Fibroblast of lung (primary cell): ENCODE data around the gene WNK2.

ENCODE experiments used
- EZH2 ChIP-seq: IDR thresholded peaks from 2 replicates; pipeline ENCODE4 v1.5.1; 2012; ENCODE audit warnings: low read length, control low read depth, mild to moderate bottlenecking; ENCODE audit errors: missing control alignments
- TF ChIP-seq, protein P1 (sequence below), 2 donors: IDR thresholded peaks in 1 of 2; conservative IDR thresholded peaks in 1 of 2; 1 replicate in 1 of 2; 2 replicates in 1 of 2; pipeline ENCODE4 v1.5.1; 2011 to 2012; ENCODE audit warnings: low read length in 2 of 2, control low read depth in 1 of 2, inconsistent platforms in 1 of 2, low read depth in 1 of 2, mild to moderate bottlenecking in 1 of 2

DNA sequence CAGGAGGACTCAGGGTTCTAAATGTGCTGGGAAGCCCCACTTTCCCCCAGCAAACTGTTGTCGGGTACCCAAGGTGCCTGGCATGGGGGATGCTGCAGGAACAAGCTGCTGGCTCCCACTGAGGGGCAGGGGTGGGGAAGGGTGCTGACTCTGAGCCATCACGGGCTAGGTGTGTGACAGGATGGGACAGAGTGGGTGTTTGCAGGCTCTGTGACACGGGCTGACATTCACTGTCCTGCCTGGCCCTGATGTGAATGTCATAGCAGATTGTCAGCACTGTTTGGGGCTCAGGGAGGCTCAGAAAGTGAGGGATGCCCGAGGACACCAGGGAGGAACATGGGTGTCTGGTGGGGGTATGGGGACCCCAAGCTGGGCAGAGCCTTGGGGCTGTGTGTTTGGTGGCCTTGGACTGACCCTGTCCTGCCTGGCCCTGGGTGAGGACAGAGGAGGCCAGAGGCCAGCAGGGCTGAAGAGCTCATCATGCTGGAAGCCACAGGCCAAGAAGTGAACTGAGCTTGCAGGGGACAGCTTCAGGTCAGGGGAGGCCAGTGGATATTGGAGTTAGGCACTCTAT is 20.6 kb downstream of the WNK2 start:
- TF ChIP-seq, protein P1, sequence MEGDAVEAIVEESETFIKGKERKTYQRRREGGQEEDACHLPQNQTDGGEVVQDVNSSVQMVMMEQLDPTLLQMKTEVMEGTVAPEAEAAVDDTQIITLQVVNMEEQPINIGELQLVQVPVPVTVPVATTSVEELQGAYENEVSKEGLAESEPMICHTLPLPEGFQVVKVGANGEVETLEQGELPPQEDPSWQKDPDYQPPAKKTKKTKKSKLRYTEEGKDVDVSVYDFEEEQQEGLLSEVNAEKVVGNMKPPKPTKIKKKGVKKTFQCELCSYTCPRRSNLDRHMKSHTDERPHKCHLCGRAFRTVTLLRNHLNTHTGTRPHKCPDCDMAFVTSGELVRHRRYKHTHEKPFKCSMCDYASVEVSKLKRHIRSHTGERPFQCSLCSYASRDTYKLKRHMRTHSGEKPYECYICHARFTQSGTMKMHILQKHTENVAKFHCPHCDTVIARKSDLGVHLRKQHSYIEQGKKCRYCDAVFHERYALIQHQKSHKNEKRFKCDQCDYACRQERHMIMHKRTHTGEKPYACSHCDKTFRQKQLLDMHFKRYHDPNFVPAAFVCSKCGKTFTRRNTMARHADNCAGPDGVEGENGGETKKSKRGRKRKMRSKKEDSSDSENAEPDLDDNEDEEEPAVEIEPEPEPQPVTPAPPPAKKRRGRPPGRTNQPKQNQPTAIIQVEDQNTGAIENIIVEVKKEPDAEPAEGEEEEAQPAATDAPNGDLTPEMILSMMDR (conservative IDR thresholded peaks at IDR 0.05 in 1 of 2, IDR thresholded peaks at IDR 0.05 in 1 of 2; ENCODE audit: low read depth in 1 of 2, low read length in 2 of 2): no peak
- no peak for TF ChIP-seq EZH2
